ENCODE measurements around the gene ABCC9.

ABCC9 gene

GRCh38 chr12:21940549-21941505 lies at the start of gene ABCC9:
ABCC9 (minus strand) TSS chr12:21941426; CDS start chr12:21936674, 4,752 bp downstream.
- Mint-ChIP-seq H3K4me1 (ENCODE audit: low read depth) (peaks cover 16% of the 10 kb centered on the region), H3K36me3 (ENCODE audit: low read depth) (no peaks in the 10 kb centered on the region), H3K27me3 (peaks cover 61% of the 10 kb centered on the region), H3K4me3 (peak within 1 kb of the TSS; percentile 50), H3K27ac (no peak within 1 kb of the TSS), H3K9me3 (peaks cover 6% of the 10 kb centered on the region)

GRCh38 chr12:21989819-21990412 lies 48.7 kb upstream of the ABCC9 start:
- no peaks in the 10 kb centered on the region for H3K4me1 Mint-ChIP-seq (ENCODE audit: low read depth)
- no peak overlapping the region for H3K4me3 Mint-ChIP-seq
- peaks cover 9% of the 10 kb centered on the region for H3K27me3 Mint-ChIP-seq
- H3K27ac Mint-ChIP-seq: no peak overlapping the region
- H3K9me3 Mint-ChIP-seq: no peaks in the 10 kb centered on the region
- H3K36me3 Mint-ChIP-seq (ENCODE audit: low read depth): no peaks in the 10 kb centered on the region

- Mint-ChIP-seq H3K27ac (no peak overlapping the region), H3K27me3 (peaks cover 9% of the 10 kb centered on the region), H3K36me3 (ENCODE audit: low read depth) (no peaks in the 10 kb centered on the region), H3K9me3 (no peaks in the 10 kb centered on the region), H3K4me3 (no peak overlapping the region), H3K4me1 (ENCODE audit: low read depth) (no peaks in the 10 kb centered on the region)
These were observed 47.4 kb upstream of the ABCC9 start for GRCh38 chr12:21988619-21989018.

- Mint-ChIP-seq H3K4me1 (ENCODE audit: low read depth) (no peaks in the 10 kb centered on the region), H3K9me3 (no peaks in the 10 kb centered on the region), H3K4me3 (no peak overlapping the region), H3K27me3 (peaks cover 9% of the 10 kb centered on the region), H3K27ac (no peak overlapping the region), H3K36me3 (ENCODE audit: low read depth) (no peaks in the 10 kb centered on the region)
These were observed 46.5 kb upstream of the ABCC9 start for GRCh38 chr12:21987755-21988154.

- Mint-ChIP-seq H3K4me1 (ENCODE audit: low read depth) (no peaks in the 10 kb centered on the region), H3K27me3 (peaks cover 12% of the 10 kb centered on the region), H3K4me3 (no peak overlapping the region), H3K36me3 (ENCODE audit: low read depth) (no peaks in the 10 kb centered on the region), H3K9me3 (no peaks in the 10 kb centered on the region), H3K27ac (no peak overlapping the region)
These were observed 43.9 kb upstream of the ABCC9 start for GRCh38 chr12:21985155-21985554.

GRCh38 chr12:21984375-21984774 lies 43.1 kb upstream of the ABCC9 start:
- Mint-ChIP-seq H3K4me3 (no peak overlapping the region), H3K4me1 (ENCODE audit: low read depth) (no peaks in the 10 kb centered on the region), H3K36me3 (ENCODE audit: low read depth) (no peaks in the 10 kb centered on the region), H3K27me3 (peaks cover 19% of the 10 kb centered on the region), H3K9me3 (no peaks in the 10 kb centered on the region), H3K27ac (no peak overlapping the region)

- Mint-ChIP-seq H3K27ac (no peak overlapping the region), H3K36me3 (ENCODE audit: low read depth) (no peaks in the 10 kb centered on the region), H3K9me3 (no peaks in the 10 kb centered on the region), H3K4me1 (ENCODE audit: low read depth) (no peaks in the 10 kb centered on the region), H3K4me3 (no peak overlapping the region), H3K27me3 (peaks cover 22% of the 10 kb centered on the region)
These were observed 41.9 kb upstream of the ABCC9 start for GRCh38 chr12:21983095-21983494.

- no peak overlapping the region for H3K27ac Mint-ChIP-seq
- peaks cover 15% of the 10 kb centered on the region for H3K27me3 Mint-ChIP-seq
- no peaks in the 10 kb centered on the region for H3K36me3 Mint-ChIP-seq (ENCODE audit: low read depth)
- no peaks in the 10 kb centered on the region for H3K9me3 Mint-ChIP-seq
- H3K4me1 Mint-ChIP-seq (ENCODE audit: low read depth): no peaks in the 10 kb centered on the region
- no peak overlapping the region for H3K4me3 Mint-ChIP-seq
These were observed 39.3 kb upstream of the ABCC9 start for GRCh38 chr12:21980544-21980943.

GRCh38 chr12:21975293-21975692 lies 34.1 kb upstream of the ABCC9 start:
- H3K27ac Mint-ChIP-seq: no peak overlapping the region
- H3K9me3 Mint-ChIP-seq: no peaks in the 10 kb centered on the region
- no peaks in the 10 kb centered on the region for H3K4me1 Mint-ChIP-seq (ENCODE audit: low read depth)
- H3K4me3 Mint-ChIP-seq: no peak overlapping the region
- no peaks in the 10 kb centered on the region for H3K36me3 Mint-ChIP-seq (ENCODE audit: low read depth)
- peaks cover 19% of the 10 kb centered on the region for H3K27me3 Mint-ChIP-seq

- Mint-ChIP-seq H3K36me3 (ENCODE audit: low read depth) (no peaks in the 10 kb centered on the region), H3K27ac (no peak overlapping the region)
These were observed 32.0 kb upstream of the ABCC9 start for GRCh38 chr12:21973221-21973620.

GRCh38 chr12:21972055-21972454 lies 30.8 kb upstream of the ABCC9 start:
- no peaks in the 10 kb centered on the region for H3K36me3 Mint-ChIP-seq (ENCODE audit: low read depth)
- peaks cover 8% of the 10 kb centered on the region for H3K27me3 Mint-ChIP-seq
- H3K4me3 Mint-ChIP-seq: no peak overlapping the region
- no peak overlapping the region for H3K27ac Mint-ChIP-seq
- no peaks in the 10 kb centered on the region for H3K9me3 Mint-ChIP-seq
- H3K4me1 Mint-ChIP-seq (ENCODE audit: low read depth): no peaks in the 10 kb centered on the region

More at GRCh38 chr12:21973221-21973620, 32.0 kb upstream of the ABCC9 start:
- no peak overlapping the region for H3K4me3 Mint-ChIP-seq
- H3K4me1 Mint-ChIP-seq (ENCODE audit: low read depth): no peaks in the 10 kb centered on the region
- H3K27me3 Mint-ChIP-seq: peaks cover 8% of the 10 kb centered on the region
- no peaks in the 10 kb centered on the region for H3K9me3 Mint-ChIP-seq

GRCh38 chr12:21971344-21971743 lies 30.1 kb upstream of the ABCC9 start:
- no peaks in the 10 kb centered on the region for H3K4me1 Mint-ChIP-seq (ENCODE audit: low read depth)
- no peak overlapping the region for H3K4me3 Mint-ChIP-seq
- H3K9me3 Mint-ChIP-seq: no peaks in the 10 kb centered on the region
- H3K36me3 Mint-ChIP-seq (ENCODE audit: low read depth): no peaks in the 10 kb centered on the region
- H3K27me3 Mint-ChIP-seq: peaks cover 8% of the 10 kb centered on the region
- no peak overlapping the region for H3K27ac Mint-ChIP-seq

- no peak overlapping the region for H3K27ac Mint-ChIP-seq
- no peaks in the 10 kb centered on the region for H3K27me3 Mint-ChIP-seq
- no peaks in the 10 kb centered on the region for H3K4me1 Mint-ChIP-seq (ENCODE audit: low read depth)
- H3K9me3 Mint-ChIP-seq: peaks cover 11% of the 10 kb centered on the region
- no peak overlapping the region for H3K4me3 Mint-ChIP-seq
- no peaks in the 10 kb centered on the region for H3K36me3 Mint-ChIP-seq (ENCODE audit: low read depth)
These were observed 21.6 kb upstream of the ABCC9 start for GRCh38 chr12:21962821-21963220.

- H3K9me3 Mint-ChIP-seq: peaks cover 11% of the 10 kb centered on the region
- no peaks in the 10 kb centered on the region for H3K4me1 Mint-ChIP-seq (ENCODE audit: low read depth)
- no peaks in the 10 kb centered on the region for H3K36me3 Mint-ChIP-seq (ENCODE audit: low read depth)
- no peaks in the 10 kb centered on the region for H3K27me3 Mint-ChIP-seq
- H3K4me3 Mint-ChIP-seq: no peak overlapping the region
- H3K27ac Mint-ChIP-seq: no peak overlapping the region
These were observed 21.0 kb upstream of the ABCC9 start for GRCh38 chr12:21962236-21962635.

- H3K27me3 Mint-ChIP-seq: peaks cover 3% of the 10 kb centered on the region
- H3K36me3 Mint-ChIP-seq (ENCODE audit: low read depth): no peaks in the 10 kb centered on the region
These were observed 9.4 kb upstream of the ABCC9 start for GRCh38 chr12:21950649-21951048.

More at GRCh38 chr12:21950649-21951048, 9.4 kb upstream of the ABCC9 start:
- no peaks in the 10 kb centered on the region for H3K4me1 Mint-ChIP-seq (ENCODE audit: low read depth)
- no peak overlapping the region for H3K4me3 Mint-ChIP-seq
- peaks cover 19% of the 10 kb centered on the region for H3K9me3 Mint-ChIP-seq
- no peak overlapping the region for H3K27ac Mint-ChIP-seq

Data from stimulated activated naive CD8-positive, alpha-beta T cell treated with anti-CD3 and anti-CD28 coated beads, Interleukin-15, Interleukin-2, amounts not matched to agents 100 ng/mL and 50 ng/mL, for 24 hours (primary cell).